ENCODE data around the gene VPS13D.

GRCh38 chr1:12511516-12512468 is 282.0 kb downstream of the VPS13D start:
- TF ChIP-seq CTCF (IDR thresholded peaks at IDR 0.05) (no peak), JUND (IDR thresholded peaks at IDR 0.05) (no peak), POLR2AphosphoS5 (IDR thresholded peaks at IDR 0.05; ENCODE audit: low read depth, low read length) (no peak), PBX3 (IDR thresholded peaks at IDR 0.05) (no peak), EP300 (IDR thresholded peaks at IDR 0.05; ENCODE audit: borderline replicate concordance in 1 of 2, low read depth in 1 of 2, low read length in 1 of 2) (no peak)

Data from SK-N-SH (cell line).